Nucleus accumbens (tissue), 56 donors: ENCODE data around the gene ULK1.

ENCODE experiments used
- DNase-seq, 56 donors: peaks; one replicate each; lab custom pipeline; 2025; lab: John Stamatoyannopoulos, UW

Gene ULK1

GRCh38 chr12:131905081-131905629 lies 10.7 kb downstream of the ULK1 start:
- no peak for DNase-seq

GRCh38 chr12:131905630-131906091 lies 11.2 kb downstream of the ULK1 start:
- no peak for DNase-seq

- DNase-seq = no peak
These were observed 13.1 kb downstream of the ULK1 start for GRCh38 chr12:131907379-131908091.

GRCh38 chr12:131908092-131909080 lies 14.0 kb downstream of the ULK1 start:
- no peak for DNase-seq

- DNase-seq = no peak
These were observed 14.8 kb downstream of the ULK1 start for GRCh38 chr12:131909081-131909751.

GRCh38 chr12:131909752-131910219 lies 15.4 kb downstream of the ULK1 start:
- no peak for DNase-seq

GRCh38 chr12:131910302-131911027 lies 16.0 kb downstream of the ULK1 start:
- DNase-seq = peak in 13 of 56 donors; percentile 10 to 58 (median 37)

GRCh38 chr12:131911028-131911650 lies 16.7 kb downstream of the ULK1 start:
- no peak for DNase-seq

GRCh38 chr12:131911851-131912477 lies 17.5 kb downstream of the ULK1 start:
- no peak for DNase-seq

- peak in 18 of 56 donors; percentile 9 to 86 (median 37) for DNase-seq
These were observed 18.3 kb downstream of the ULK1 start for GRCh38 chr12:131912518-131913274.

- no peak for DNase-seq
These were observed 19.2 kb downstream of the ULK1 start for GRCh38 chr12:131913666-131914065.

GRCh38 chr12:131914179-131914702 lies 19.8 kb downstream of the ULK1 start:
- DNase-seq = no peak

GRCh38 chr12:131915000-131915689 lies 20.7 kb downstream of the ULK1 start:
- no peak for DNase-seq

- DNase-seq = no peak
These were observed 21.4 kb downstream of the ULK1 start for GRCh38 chr12:131915823-131916222.

- DNase-seq = no peak
These were observed 22.1 kb downstream of the ULK1 start for GRCh38 chr12:131916306-131917138.

GRCh38 chr12:131917139-131917710 lies 22.8 kb downstream of the ULK1 start:
- DNase-seq = peak in 1 of 56 donors; percentile 23
